Panc1 (cell line): ENCODE results near the gene CLSTN2. TPM values are rescaled to one million over a fixed set of nuclear protein-coding genes. Genes with fewer than 3 reads are reported as not detected.

Experiments used
- ATAC-seq: fragments of 200-7000 bp; cut with Tn5 transposase; 2 replicates; pipeline ENCODE4 v1.9.1; 2020; ENCODE audit warnings: mild to moderate bottlenecking, moderate library complexity
- BruUV-seq: library from RNA; stranded (reverse); fragments of 400-500 nt; replicated peaks from 2 replicates; lab custom pipeline; 2021; lab: Mats Ljungman, UMichigan
- CTCF ChIA-PET: fragments of 300-600 bp; sonication (Branson Sonifier 250); formaldehyde crosslinking; loops from one replicate; lab custom pipeline; 2022; ENCODE audit warnings: antibody characterized with exemption; lab: Charles Lee
- POLR2A ChIA-PET: fragments of 300-600 bp; sonication (Branson Sonifier 250); formaldehyde crosslinking; loops from one replicate; lab custom pipeline; 2022; ENCODE audit warnings: antibody characterized with exemption; lab: Charles Lee
- DNase-seq: peaks from one replicate; pipeline ENCODE4 v3.0.0-alpha.2; 2010; ENCODE audit warnings: low read depth, low spot score
- H3K27ac ChIP-seq: 2 replicates; pipeline ENCODE4 v1.5.1; 2011; ENCODE audit warnings: mild to moderate bottlenecking, low read length, inconsistent platforms
- H3K27me3 ChIP-seq: fragments of 200-500 bp; sonication (Bioruptor generic); 2 replicates; pipeline ENCODE4 v1.6.0; 2014; ENCODE audit warnings: low read length, inconsistent platforms; ENCODE audit not compliant: control insufficient read depth, insufficient read depth
- H3K36me3 ChIP-seq: fragments of 200-500 bp; sonication (Bioruptor generic); 2 replicates; pipeline ENCODE4 v1.5.1; 2014; ENCODE audit warnings: inconsistent platforms, mild to moderate bottlenecking, low read length, moderate library complexity; ENCODE audit not compliant: control insufficient read depth, insufficient read depth
- H3K4me1 ChIP-seq: 2 replicates; pipeline ENCODE4 v1.5.1; 2011; ENCODE audit warnings: inconsistent platforms, mild to moderate bottlenecking, low read length, moderate library complexity; ENCODE audit not compliant: control insufficient read depth, insufficient read depth
- H3K4me3 ChIP-seq, 2 experiments: 2 replicates each; pipeline ENCODE4 v1.5.1; 2011 to 2012; ENCODE audit warnings: low read depth in 2 of 2, low read length in 2 of 2, mild to moderate bottlenecking in 2 of 2, inconsistent platforms in 1 of 2, moderate library complexity in 1 of 2
- H3K9me3 ChIP-seq: fragments of 200-500 bp; sonication (Bioruptor generic); 2 replicates; pipeline ENCODE4 v1.5.1; 2014; ENCODE audit warnings: low read depth, mild to moderate bottlenecking, inconsistent platforms, low read length, moderate library complexity; ENCODE audit not compliant: control insufficient read depth, insufficient read depth
- POLR2AphosphoS5 ChIP-seq: IDR thresholded peaks from 2 replicates; pipeline ENCODE4 v1.6.1; 2012; ENCODE audit warnings: mild to moderate bottlenecking, low read depth, low read length, moderate library complexity
- REST ChIP-seq, 2 experiments: IDR thresholded peaks; 2 replicates each; pipeline ENCODE4 v1.6.1; 2011 to 2012; ENCODE audit warnings: low read depth in 2 of 2, control low read depth in 1 of 2, low read length in 1 of 2, mild to moderate bottlenecking in 1 of 2, moderate library complexity in 1 of 2; ENCODE audit not compliant: insufficient read depth in 1 of 2
- SIN3A ChIP-seq: IDR thresholded peaks from 2 replicates; pipeline ENCODE4 v1.6.1; 2012; ENCODE audit warnings: low read depth, mild to moderate bottlenecking, low read length, moderate library complexity, borderline replicate concordance; ENCODE audit not compliant: insufficient read depth
- TCF7L2 ChIP-seq: IDR thresholded peaks from 2 replicates; pipeline ENCODE4 v1.6.1; 2011; ENCODE audit warnings: mild to moderate bottlenecking, low read depth, low read length, inconsistent platforms
- in situ Hi-C: cut with HindIII; loops from 2 replicates; pipeline ENCODE4 v1.10.0; 2016; ENCODE audit warnings: low sequenced_read_pairs, low pct_unique_long_range_greater_than_20kb
- intact Hi-C: fragments of 100-400 bp; cut with micrococcal nuclease; formaldehyde crosslinking; loops from one replicate; pipeline ENCODE4 v1.10.0; 2022; ENCODE audit not compliant: unreplicated experiment
- total RNA-seq: library from RNA; stranded (reverse); gene quantifications from one replicate; pipeline ENCODE4 v1.2.1, GENCODE V29; 2021; ENCODE audit not compliant: unreplicated experiment
- TF ChIP-seq, protein P1 (sequence below): fragments of 450-650 bp; IDR thresholded peaks from 2 replicates; pipeline ENCODE4 v1.5.1; 2017; ENCODE audit warnings: mild to moderate bottlenecking

Gene CLSTN2
- total RNA-seq, 1 experiment from 2014 or later = 0.03 TPM

GRCh38 chr3:140034058-140034457 lies 99.1 kb downstream of the CLSTN2 start:
- TF ChIP-seq, protein P1, sequence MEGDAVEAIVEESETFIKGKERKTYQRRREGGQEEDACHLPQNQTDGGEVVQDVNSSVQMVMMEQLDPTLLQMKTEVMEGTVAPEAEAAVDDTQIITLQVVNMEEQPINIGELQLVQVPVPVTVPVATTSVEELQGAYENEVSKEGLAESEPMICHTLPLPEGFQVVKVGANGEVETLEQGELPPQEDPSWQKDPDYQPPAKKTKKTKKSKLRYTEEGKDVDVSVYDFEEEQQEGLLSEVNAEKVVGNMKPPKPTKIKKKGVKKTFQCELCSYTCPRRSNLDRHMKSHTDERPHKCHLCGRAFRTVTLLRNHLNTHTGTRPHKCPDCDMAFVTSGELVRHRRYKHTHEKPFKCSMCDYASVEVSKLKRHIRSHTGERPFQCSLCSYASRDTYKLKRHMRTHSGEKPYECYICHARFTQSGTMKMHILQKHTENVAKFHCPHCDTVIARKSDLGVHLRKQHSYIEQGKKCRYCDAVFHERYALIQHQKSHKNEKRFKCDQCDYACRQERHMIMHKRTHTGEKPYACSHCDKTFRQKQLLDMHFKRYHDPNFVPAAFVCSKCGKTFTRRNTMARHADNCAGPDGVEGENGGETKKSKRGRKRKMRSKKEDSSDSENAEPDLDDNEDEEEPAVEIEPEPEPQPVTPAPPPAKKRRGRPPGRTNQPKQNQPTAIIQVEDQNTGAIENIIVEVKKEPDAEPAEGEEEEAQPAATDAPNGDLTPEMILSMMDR = no peak
- TF ChIP-seq SIN3A = no peak
- no peak for TF ChIP-seq REST (IDR thresholded peaks at IDR 0.05; ENCODE audit: insufficient read depth in 1 of 2, low read depth in 2 of 2, low read length in 1 of 2)
- no peak for TF ChIP-seq TCF7L2
- TF ChIP-seq POLR2AphosphoS5 = no peak
- H3K9me3 ChIP-seq = no peaks in the 10 kb centered on the region
- no peaks in the 10 kb centered on the region for H3K36me3 ChIP-seq
- POLR2A ChIA-PET = no interaction called here
- in situ Hi-C loops (no loop called here), intact Hi-C loops (no loop called here)
- no peaks in the 10 kb centered on the region; the same call in 1 of the 2 replicates for H3K27me3 ChIP-seq
- H3K27ac ChIP-seq = no peak overlapping the region
- no peak for ATAC-seq
- CTCF ChIA-PET = no interaction called here
- BruUV-seq = no TSS peak
- no peak overlapping the region for H3K4me3 ChIP-seq
- no peaks in the 10 kb centered on the region for H3K4me1 ChIP-seq
- no peak for DNase-seq

DNA sequence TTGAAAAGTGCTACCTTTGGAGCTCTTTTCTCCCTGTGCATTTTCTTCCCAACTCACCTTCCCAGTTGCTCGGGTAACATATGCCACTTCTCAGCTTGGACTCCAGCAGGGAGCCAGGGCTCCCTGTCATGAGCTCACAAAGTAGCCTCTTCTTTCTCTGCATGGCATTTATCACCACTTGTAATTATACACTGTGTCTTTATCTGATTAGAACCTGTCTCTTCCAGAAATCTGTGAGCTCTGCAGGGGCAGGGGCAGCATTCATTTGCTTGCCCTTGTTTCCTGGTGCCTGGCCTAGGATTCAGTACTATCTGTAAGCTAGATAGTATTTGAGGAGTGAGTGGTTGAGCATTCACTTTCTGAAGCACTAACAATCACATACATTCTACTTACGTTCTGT lies 100.9 kb downstream of the CLSTN2 start:
- Histone ChIP-seq H3K4me1 (no peaks in the 10 kb centered on the region), H3K27ac (no peak overlapping the region), H3K36me3 (no peaks in the 10 kb centered on the region), H3K9me3 (no peaks in the 10 kb centered on the region), H3K4me3 (no peak overlapping the region), H3K27me3 (no peaks in the 10 kb centered on the region)
- in situ Hi-C loops = no loop called here
- DNase-seq (no peak), ATAC-seq (no peak)
- ChIA-PET POLR2A (no interaction called here), CTCF (no interaction called here)
- no peak for TF ChIP-seq TCF7L2
- no peak for TF ChIP-seq POLR2AphosphoS5
- TF ChIP-seq, protein P1 = no peak
- no peak for TF ChIP-seq SIN3A
- no peak for TF ChIP-seq REST (IDR thresholded peaks at IDR 0.05; ENCODE audit: insufficient read depth in 1 of 2, low read depth in 2 of 2, low read length in 1 of 2)
- intact Hi-C loops = no loop called here
- BruUV-seq = no TSS peak
